ENCODE data around the gene CXCR6.

CXCR6 gene

GRCh38 chr3:45948311-45948781 is 5.1 kb downstream of the CXCR6 start:
- no peak for DNase-seq (ENCODE audit: low read depth in 2 of 2)

GRCh38 chr3:45948881-45949280 is 5.6 kb downstream of the CXCR6 start:
- no peak for DNase-seq (ENCODE audit: low read depth in 2 of 2)

GRCh38 chr3:45949432-45949831 is 6.2 kb downstream of the CXCR6 start:
- no peak for DNase-seq (ENCODE audit: low read depth in 2 of 2)

GRCh38 chr3:45950131-45950530 is 6.9 kb downstream of the CXCR6 start:
- no peak for DNase-seq (ENCODE audit: low read depth in 2 of 2)

GRCh38 chr3:45950686-45951600 is 7.7 kb downstream of the CXCR6 start:
- no peak for DNase-seq (ENCODE audit: low read depth in 2 of 2)

- DNase-seq (ENCODE audit: low read depth in 2 of 2): no peak
Observed at GRCh38 chr3:45951946-45952345, 8.7 kb downstream of the CXCR6 start.

- DNase-seq (ENCODE audit: low read depth in 2 of 2): no peak
Observed at GRCh38 chr3:45952456-45952855, 9.2 kb downstream of the CXCR6 start.

GRCh38 chr3:45953536-45953935 is 10.3 kb downstream of the CXCR6 start:
- DNase-seq (ENCODE audit: low read depth in 2 of 2): no peak

- DNase-seq (ENCODE audit: low read depth in 2 of 2): no peak
Observed at GRCh38 chr3:45954306-45954705, 11.0 kb downstream of the CXCR6 start.

GRCh38 chr3:45955017-45955647 is 11.9 kb downstream of the CXCR6 start:
- no peak for DNase-seq (ENCODE audit: low read depth in 2 of 2)

- DNase-seq (ENCODE audit: low read depth in 2 of 2): no peak
Observed at GRCh38 chr3:45955706-45956105, 12.4 kb downstream of the CXCR6 start.

GRCh38 chr3:45957586-45957985 is 14.3 kb downstream of the CXCR6 start:
- no peak for DNase-seq (ENCODE audit: low read depth in 2 of 2)

- no peak for DNase-seq (ENCODE audit: low read depth in 2 of 2)
Observed at GRCh38 chr3:45958321-45958791, 15.1 kb downstream of the CXCR6 start.

- DNase-seq (ENCODE audit: low read depth in 2 of 2): no peak
Observed at GRCh38 chr3:45959201-45959600, 15.9 kb downstream of the CXCR6 start.

- no peak for DNase-seq (ENCODE audit: low read depth in 2 of 2)
Observed at GRCh38 chr3:45960289-45960688, 17.0 kb downstream of the CXCR6 start.

- DNase-seq (ENCODE audit: low read depth in 2 of 2): no peak
Observed at GRCh38 chr3:45962033-45962432, 18.8 kb downstream of the CXCR6 start.

GRCh38 chr3:45964139-45964538 is 20.9 kb downstream of the CXCR6 start:
- DNase-seq (ENCODE audit: low read depth in 2 of 2): peak in 1 of 2 experiments; percentile 29

GRCh38 chr3:45965253-45965652 is 22.0 kb downstream of the CXCR6 start:
- DNase-seq (ENCODE audit: low read depth in 2 of 2): no peak

- DNase-seq (ENCODE audit: low read depth in 2 of 2): no peak
Observed at GRCh38 chr3:45965653-45966052, 22.4 kb downstream of the CXCR6 start.

- no peak for DNase-seq (ENCODE audit: low read depth in 2 of 2)
Observed at GRCh38 chr3:45966371-45966791, 23.1 kb downstream of the CXCR6 start.

- DNase-seq (ENCODE audit: low read depth in 2 of 2): no peak
Observed at GRCh38 chr3:45966950-45967640, 23.8 kb downstream of the CXCR6 start.

GRCh38 chr3:45967724-45968123 is 24.5 kb downstream of the CXCR6 start:
- no peak for DNase-seq (ENCODE audit: low read depth in 2 of 2)
